GM13976 (cell line): Measurements from ENCODE around the gene GSG1L2.

Source experiments
- DNase-seq: peaks from one replicate; pipeline ENCODE4 v3.0.0; 2012; ENCODE audit warnings: low spot score
- CTCF ChIP-seq: IDR thresholded peaks from 2 replicates; pipeline ENCODE4 v1.5.1; 2012; ENCODE audit warnings: borderline replicate concordance, mild to moderate bottlenecking; ENCODE audit not compliant: insufficient read depth; ENCODE audit errors: extremely low read depth, missing control alignments, control extremely low read depth
- in situ Hi-C: fragments of 300-500 bp; cut with MboI; formaldehyde crosslinking; loops from one replicate; pipeline ENCODE4 v1.12.0; 2022; ENCODE audit warnings: low sequenced_read_pairs, mixed read lengths, inconsistent platforms; ENCODE audit not compliant: unreplicated experiment

GSG1L2 gene

GRCh38 chr17:9855036-9855435 lies 33.2 kb upstream of the GSG1L2 start:
- in situ Hi-C loops = no loop called here
- no peak for TF ChIP-seq CTCF
- DNase-seq = no peak

- in situ Hi-C loops = no loop called here
- no peak for DNase-seq
- TF ChIP-seq CTCF = no peak
Observed at GRCh38 chr17:9854255-9854654, 32.4 kb upstream of the GSG1L2 start.

DNA sequence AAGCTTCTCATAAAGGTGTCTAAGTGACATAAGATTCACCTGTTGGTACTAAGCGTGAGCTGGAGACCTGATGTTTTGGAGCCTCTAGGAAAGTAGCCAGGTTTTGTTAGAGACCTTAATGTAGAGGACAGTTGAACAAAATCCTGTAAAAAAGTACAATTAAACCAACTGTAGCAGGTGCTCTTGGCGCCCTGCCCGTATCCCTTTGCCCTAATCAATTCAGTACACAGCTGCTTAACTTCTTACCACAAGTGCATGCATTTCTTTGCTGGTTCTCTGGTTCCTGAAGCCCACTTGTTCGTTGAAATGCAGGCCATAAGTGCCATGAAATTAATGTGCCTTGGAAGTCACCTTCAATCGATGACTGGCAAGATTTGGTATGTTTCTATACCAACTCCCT lies 28.3 kb upstream of the GSG1L2 start:
- TF ChIP-seq CTCF = no peak
- in situ Hi-C loops = no loop called here
- DNase-seq = no peak

DNA sequence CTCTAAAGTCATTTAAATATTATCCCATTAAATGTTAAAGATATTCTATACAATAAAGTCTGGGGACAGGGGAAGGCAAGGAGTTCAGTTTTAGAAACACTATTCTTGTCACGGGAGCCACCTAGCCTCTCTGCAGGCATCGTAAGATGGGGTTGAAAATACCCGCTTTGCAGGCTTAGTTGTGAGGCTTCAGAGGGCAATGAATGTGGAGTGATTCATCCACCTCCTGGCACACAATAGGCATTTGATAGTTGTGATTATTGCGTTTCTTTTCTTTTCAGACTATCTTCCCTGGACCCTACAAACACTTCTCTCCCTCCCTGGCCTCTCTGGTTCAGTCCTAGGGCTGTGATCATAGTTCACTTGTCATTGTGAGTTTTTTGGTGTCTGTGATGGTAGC lies 23.4 kb upstream of the GSG1L2 start:
- no peak for DNase-seq
- TF ChIP-seq CTCF = no peak
- in situ Hi-C loops = no loop called here

DNA sequence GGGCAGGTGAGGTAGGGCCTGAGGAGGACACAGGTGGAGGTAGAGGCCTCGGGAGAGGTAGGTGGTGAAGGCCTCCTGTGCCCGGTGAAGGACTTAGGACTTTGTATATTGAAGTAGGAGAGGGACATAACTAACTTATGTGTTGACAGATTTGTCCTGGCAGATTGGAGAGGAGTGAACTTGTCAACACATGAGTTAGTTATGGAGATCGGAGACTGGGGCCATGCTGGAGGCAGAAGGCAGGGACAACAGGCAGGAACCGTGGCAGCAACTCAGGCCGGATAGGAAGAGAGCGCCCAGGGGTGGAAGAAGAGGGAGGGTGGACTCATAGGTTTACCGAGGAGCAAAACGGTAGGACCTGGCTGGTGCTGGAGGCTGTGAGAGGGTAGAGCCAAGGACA lies 22.3 kb upstream of the GSG1L2 start:
- no peak for DNase-seq
- TF ChIP-seq CTCF = no peak
- in situ Hi-C loops = no loop called here

DNA sequence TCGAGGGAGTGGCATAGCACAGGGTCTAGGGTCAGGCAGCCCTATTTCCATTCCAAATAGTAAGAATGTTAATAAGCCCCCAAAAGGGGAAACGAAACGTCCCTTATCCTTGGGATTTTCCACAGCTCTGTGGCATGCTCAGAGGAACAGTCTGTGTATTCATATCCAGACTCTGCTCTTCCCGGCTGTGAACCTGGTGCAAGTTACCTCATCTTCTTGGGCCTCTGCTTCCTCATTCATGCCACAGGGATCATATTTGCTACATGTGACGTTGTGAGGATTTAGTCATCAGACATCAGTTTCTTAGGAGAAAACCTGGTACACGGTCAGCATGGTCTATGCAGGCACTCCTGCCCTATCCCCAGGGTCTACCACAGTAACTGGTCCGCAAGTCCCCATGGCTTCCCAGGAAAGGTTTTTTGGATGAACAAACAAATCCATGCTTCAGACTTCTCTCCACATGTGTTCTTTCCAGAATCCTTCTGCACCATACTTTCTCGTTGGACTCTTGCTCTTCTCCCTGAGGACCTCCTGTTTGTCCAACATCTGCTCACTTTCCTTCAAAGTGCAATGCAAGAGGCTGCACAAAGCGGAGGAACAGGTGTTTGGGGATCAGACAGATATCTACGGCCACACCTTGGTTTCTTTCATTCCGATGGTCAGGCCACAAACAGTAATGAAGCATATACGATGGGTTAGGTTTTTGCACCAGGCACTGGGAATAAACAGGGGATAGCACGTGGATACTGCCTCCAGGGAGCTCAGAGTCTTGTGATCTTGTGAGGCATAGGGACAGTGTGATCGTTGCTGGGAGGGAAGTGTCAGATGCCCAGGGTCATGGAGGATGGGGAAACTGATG lies 21.5 kb upstream of the GSG1L2 start:
- no peak for TF ChIP-seq CTCF
- in situ Hi-C loops = no loop called here
- no peak for DNase-seq
